ENCODE data around the gene CD99. TPM values are rescaled to one million over a fixed set of nuclear protein-coding genes. Genes with fewer than 3 reads are reported as not detected.

Gene CD99
- total and polyA plus RNA-seq, 12 donors: 89.4 to 266 (median 184) TPM

DNA sequence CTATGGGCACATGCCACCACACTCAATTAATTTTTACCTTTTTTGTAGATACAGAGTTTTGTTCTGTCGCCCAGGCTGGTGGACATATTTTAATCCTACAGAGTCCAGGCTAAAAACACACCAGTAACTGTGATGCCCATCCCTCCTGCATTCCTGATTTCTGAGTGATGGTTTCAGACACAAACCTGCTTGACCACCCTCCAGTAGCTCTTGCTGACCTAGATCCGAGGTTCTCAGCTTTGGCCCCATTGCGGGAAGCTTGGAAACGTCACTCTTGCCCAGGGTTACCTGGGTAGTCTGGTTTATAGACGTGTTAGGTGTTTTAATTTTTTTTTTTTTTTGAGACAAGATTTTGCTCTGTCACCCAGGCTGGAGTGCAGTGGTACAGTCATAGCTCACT, 7.5 kb downstream of the CD99 start:
- TF ChIP-seq, protein P1, sequence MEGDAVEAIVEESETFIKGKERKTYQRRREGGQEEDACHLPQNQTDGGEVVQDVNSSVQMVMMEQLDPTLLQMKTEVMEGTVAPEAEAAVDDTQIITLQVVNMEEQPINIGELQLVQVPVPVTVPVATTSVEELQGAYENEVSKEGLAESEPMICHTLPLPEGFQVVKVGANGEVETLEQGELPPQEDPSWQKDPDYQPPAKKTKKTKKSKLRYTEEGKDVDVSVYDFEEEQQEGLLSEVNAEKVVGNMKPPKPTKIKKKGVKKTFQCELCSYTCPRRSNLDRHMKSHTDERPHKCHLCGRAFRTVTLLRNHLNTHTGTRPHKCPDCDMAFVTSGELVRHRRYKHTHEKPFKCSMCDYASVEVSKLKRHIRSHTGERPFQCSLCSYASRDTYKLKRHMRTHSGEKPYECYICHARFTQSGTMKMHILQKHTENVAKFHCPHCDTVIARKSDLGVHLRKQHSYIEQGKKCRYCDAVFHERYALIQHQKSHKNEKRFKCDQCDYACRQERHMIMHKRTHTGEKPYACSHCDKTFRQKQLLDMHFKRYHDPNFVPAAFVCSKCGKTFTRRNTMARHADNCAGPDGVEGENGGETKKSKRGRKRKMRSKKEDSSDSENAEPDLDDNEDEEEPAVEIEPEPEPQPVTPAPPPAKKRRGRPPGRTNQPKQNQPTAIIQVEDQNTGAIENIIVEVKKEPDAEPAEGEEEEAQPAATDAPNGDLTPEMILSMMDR (IDR thresholded peaks at IDR 0.05): no peak
- no peak for TF ChIP-seq POLR2A (IDR thresholded peaks at IDR 0.05)
- H3K9me3 ChIP-seq (replicated peaks in 1 of 3): no peaks in the 10 kb centered on the region
- no peak overlapping the region for H3K27ac ChIP-seq
- H3K4me3 ChIP-seq: no peak overlapping the region
- 87 to 90% (median 89%) methylated on average over 5 of the region's 5 CpGs for WGBS, 4 donors
- H3K36me3 ChIP-seq (replicated peaks in 1 of 2): no peaks in the 10 kb centered on the region
- DNase-seq: no peak
- peaks cover 0 to 1% of the 10 kb centered on the region in 2 donors for H3K4me1 ChIP-seq (replicated peaks in 1 of 2)
- intact Hi-C loops (cut with DNase I): no loop called here
- no peaks in the 10 kb centered on the region for H3K27me3 ChIP-seq

DNA sequence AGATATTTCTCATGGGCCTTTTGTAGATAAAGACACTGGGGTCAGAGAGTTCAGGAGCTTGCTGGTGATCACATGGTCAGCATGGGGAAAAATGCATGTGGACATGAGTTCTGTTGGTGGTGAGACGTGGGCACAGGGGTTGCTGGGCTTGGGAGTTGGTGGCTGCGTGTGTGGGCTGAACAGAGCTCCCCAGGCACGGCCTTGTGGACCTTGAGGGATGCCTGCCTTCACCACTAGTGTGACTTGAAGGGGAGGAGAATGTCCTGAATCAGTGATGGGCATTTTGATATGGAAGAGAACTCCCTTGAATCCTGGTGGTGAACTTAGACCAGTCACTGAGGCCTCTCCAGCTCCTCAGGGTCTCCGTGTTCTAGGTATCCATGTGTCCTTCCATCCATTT, 8.9 kb downstream of the CD99 start:
- Histone ChIP-seq H3K27ac (no peak overlapping the region), H3K27me3 (no peaks in the 10 kb centered on the region), H3K4me1 (replicated peaks in 1 of 2) (no peaks in the 10 kb centered on the region), H3K36me3 (replicated peaks in 1 of 2) (no peaks in the 10 kb centered on the region), H3K9me3 (replicated peaks in 1 of 3) (no peaks in the 10 kb centered on the region), H3K4me3 (no peak overlapping the region)
- WGBS, 4 donors: 86 to 94% (median 93%) methylated on average over 4 of the region's 4 CpGs
- no peak for DNase-seq
- intact Hi-C loops (cut with DNase I): no loop called here
- TF ChIP-seq, protein P1 (IDR thresholded peaks at IDR 0.05): no peak
- TF ChIP-seq POLR2A (IDR thresholded peaks at IDR 0.05): no peak

GRCh38 chrX:2700405-2701320, 9.6 kb downstream of the CD99 start:
- no peaks in the 10 kb centered on the region for H3K36me3 ChIP-seq (replicated peaks in 1 of 2)
- no peaks in the 10 kb centered on the region for H3K9me3 ChIP-seq (replicated peaks in 1 of 3)
- 94 to 98% (median 97%) methylated on average over 9 of the region's 9 CpGs for WGBS, 4 donors
- TF ChIP-seq, protein P1 (IDR thresholded peaks at IDR 0.05): no peak
- TF ChIP-seq POLR2A (IDR thresholded peaks at IDR 0.05): no peak
- no peak overlapping the region for H3K27ac ChIP-seq
- H3K27me3 ChIP-seq: no peaks in the 10 kb centered on the region
- no peaks in the 10 kb centered on the region for H3K4me1 ChIP-seq (replicated peaks in 1 of 2)
- no peak overlapping the region for H3K4me3 ChIP-seq
- no peak for DNase-seq
- intact Hi-C loops (cut with DNase I): no loop called here

GRCh38 chrX:2701600-2701999, 10.5 kb downstream of the CD99 start:
- Histone ChIP-seq H3K27me3 (no peaks in the 10 kb centered on the region), H3K27ac (no peak overlapping the region), H3K4me1 (replicated peaks in 1 of 2) (no peaks in the 10 kb centered on the region), H3K36me3 (replicated peaks in 1 of 2) (no peaks in the 10 kb centered on the region), H3K4me3 (no peak overlapping the region), H3K9me3 (replicated peaks in 1 of 3) (no peaks in the 10 kb centered on the region)
- WGBS, 4 donors: 66 to 74% (median 69%) methylated on average over 6 of the region's 6 CpGs
- DNase-seq: no peak
- TF ChIP-seq POLR2A (IDR thresholded peaks at IDR 0.05): no peak
- TF ChIP-seq, protein P1 (IDR thresholded peaks at IDR 0.05): no peak
- intact Hi-C loops (cut with DNase I): no loop called here

All from adrenal gland (tissue), 12 donors.